ENCODE data around the gene PDE4D. TPM values are rescaled to one million over a fixed set of nuclear protein-coding genes. Genes with fewer than 3 reads are reported as not detected.

Gene PDE4D
- total and polyA plus RNA-seq, 2 of the 4 experiments (the other 2 are of a cell fraction): 1.4 to 7.9 TPM

GRCh38 chr5:59380350-59380951, 513.1 kb downstream of the PDE4D start:
- peak; percentile 77 for ATAC-seq (ENCODE audit: low read depth)
- Histone ChIP-seq H3K4me1 (ENCODE audit: control insufficient read depth, insufficient read depth, low read length) (no peaks in the 10 kb centered on the region), H4K8ac (ENCODE audit: low read depth in 2 of 2, low read length in 2 of 2) (no peak overlapping the region), H2BK120ac (ENCODE audit: low read depth, low read length) (no peak overlapping the region), H3K4me2 (ENCODE audit: low read depth, low read length) (peak overlapping the region; percentile 89; the same call in 1 of the 2 replicates), H2BK5ac (ENCODE audit: low read depth, low read length, poor library complexity, severe bottlenecking) (no peak overlapping the region), H4K91ac (ENCODE audit: insufficient read depth, low read depth, low read length) (no peak overlapping the region), H3K4ac (ENCODE audit: low read depth, low read length) (no peak overlapping the region), H3K36me3 (ENCODE audit: control insufficient read depth, insufficient read depth, low read length) (no peaks in the 10 kb centered on the region), H3K4me3 (ENCODE audit: insufficient read depth, low read depth, low read length) (no peak overlapping the region), H3K9me3 (ENCODE audit: control insufficient read depth, insufficient read depth, low read length) (no peaks in the 10 kb centered on the region), H3K56ac (ENCODE audit: extremely low read depth, insufficient read depth, low read length) (no peak overlapping the region), H2BK20ac (ENCODE audit: low read depth, low read length) (no peak overlapping the region), H3K14ac (replicated peaks; ENCODE audit: low read depth, low read length) (no peak overlapping the region), H3K79me1 (ENCODE audit: low read depth in 1 of 2, low read length in 2 of 2) (no peaks in the 10 kb centered on the region), H3K9me1 (ENCODE audit: insufficient read depth, low read length) (no peaks in the 10 kb centered on the region), H3K27me3 (ENCODE audit: control insufficient read depth, insufficient read depth, low read length) (no peaks in the 10 kb centered on the region; the same call in 1 of the 2 replicates), H3K9ac (ENCODE audit: low read depth, low read length) (no peak overlapping the region; the same call in 1 of the 2 replicates), H4K20me1 (ENCODE audit: insufficient read depth, low read length) (no peaks in the 10 kb centered on the region), H2AFZ (replicated peaks; ENCODE audit: low read length, poor library complexity) (no peak overlapping the region), H3K18ac (ENCODE audit: low read depth, low read length) (no peak overlapping the region), H2AK9ac (replicated peaks; ENCODE audit: low read depth, low read length, poor library complexity) (no peak overlapping the region), H2BK15ac (ENCODE audit: low read depth, low read length) (no peak overlapping the region), H4K5ac (ENCODE audit: low read depth, low read length) (no peak overlapping the region), H3K27ac (ENCODE audit: insufficient read depth, low read length) (no peak overlapping the region), H3K23ac (ENCODE audit: low read depth, low read length) (no peak overlapping the region), H2AK5ac (ENCODE audit: low read depth, low read length) (no peak overlapping the region)
- TF ChIP-seq RAD21 (IDR thresholded peaks at IDR 0.05; ENCODE audit: low read length): peak; percentile 52
- no peak for TF ChIP-seq NFE2L2 (IDR thresholded peaks at IDR 0.05; ENCODE audit: low read depth, low read length)
- no peak for TF ChIP-seq USF2 (IDR thresholded peaks at IDR 0.05; ENCODE audit: low read depth, low read length)
- peak; percentile 51 for TF ChIP-seq CTCF (conservative IDR thresholded peaks at IDR 0.05; ENCODE audit: low read depth, low read length)
- peak; percentile 48 for TF ChIP-seq SMC3 (IDR thresholded peaks at IDR 0.05; ENCODE audit: low read depth, low read length)
- ChIA-PET POLR2A (ENCODE audit: unreplicated experiment) (no interaction called here), CTCF (interaction anchor here (0.7 to 2.1 kb wide), 5 partner anchors 8 to 546 kb away, joined by 3 to 22 read pairs (median 5); no protein-coding TSS in a partner anchor)
- DNase-seq: peak; percentile 71
- intact Hi-C loops (cut with micrococcal nuclease) (loop anchor here (1.0 to 2.0 kb wide), 2 partner anchors 192 to 494 kb away; no protein-coding TSS in a partner anchor), dilution Hi-C loops (cut with HindIII; ENCODE audit: low sequenced_read_pairs, unreplicated experiment) (no loop called here), in situ Hi-C loops (cut with MboI; ENCODE audit: low sequenced_read_pairs) (no loop called here)
- no CpG with 5 or more reads among the region's 1 CpG for WGBS, 2 experiments (ENCODE audit: extremely low coverage in 2 of 2, insufficient read length in 1 of 2)
- no TSS peak for BruUV-seq (replicated peaks)

Measured in IMR-90 (cell line).